Tibial nerve (tissue), 4 donors: ENCODE measurements around the gene SMARCD2.

Source experiments
- EP300 ChIP-seq, 2 donors: sonication (generic); formaldehyde crosslinking; IDR thresholded peaks; one replicate each; pipeline ENCODE4 v1.6.1; 2017; ENCODE audit warnings: antibody characterized with exemption in 2 of 2, mild to moderate bottlenecking in 1 of 2
- TF ChIP-seq, protein P1 (sequence below), 5 experiments: fragments of 200-600 bp in 3 of 5; fragments of 450-650 bp in 2 of 5; sonication (generic) in 3 of 5; IDR thresholded peaks; one replicate each; pipeline ENCODE4 v1.5.1; 2016 to 2019; ENCODE audit warnings: antibody characterized with exemption in 5 of 5, mild to moderate bottlenecking in 3 of 5, moderate library complexity in 2 of 5

DNA sequence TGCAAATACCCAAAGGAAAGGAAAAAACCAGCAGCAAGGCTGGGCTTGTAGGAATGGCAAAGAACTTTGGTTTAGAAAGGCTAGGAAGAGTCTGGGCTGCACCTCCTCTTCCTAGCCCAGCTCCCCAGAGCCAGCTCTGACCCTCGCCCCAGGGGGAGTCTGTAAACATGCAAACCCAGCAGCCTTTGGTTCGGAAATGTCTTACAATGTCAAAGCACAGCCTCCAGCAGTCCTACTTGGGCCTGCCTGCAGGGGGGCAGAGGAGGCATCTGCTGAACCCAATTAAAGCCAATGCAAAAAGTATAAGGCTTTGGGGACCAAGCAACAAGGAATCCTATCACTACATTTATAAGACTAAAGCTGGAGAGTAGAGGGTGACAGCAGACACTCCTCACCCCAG is 10.0 kb downstream of the SMARCD2 start:
- TF ChIP-seq, protein P1, sequence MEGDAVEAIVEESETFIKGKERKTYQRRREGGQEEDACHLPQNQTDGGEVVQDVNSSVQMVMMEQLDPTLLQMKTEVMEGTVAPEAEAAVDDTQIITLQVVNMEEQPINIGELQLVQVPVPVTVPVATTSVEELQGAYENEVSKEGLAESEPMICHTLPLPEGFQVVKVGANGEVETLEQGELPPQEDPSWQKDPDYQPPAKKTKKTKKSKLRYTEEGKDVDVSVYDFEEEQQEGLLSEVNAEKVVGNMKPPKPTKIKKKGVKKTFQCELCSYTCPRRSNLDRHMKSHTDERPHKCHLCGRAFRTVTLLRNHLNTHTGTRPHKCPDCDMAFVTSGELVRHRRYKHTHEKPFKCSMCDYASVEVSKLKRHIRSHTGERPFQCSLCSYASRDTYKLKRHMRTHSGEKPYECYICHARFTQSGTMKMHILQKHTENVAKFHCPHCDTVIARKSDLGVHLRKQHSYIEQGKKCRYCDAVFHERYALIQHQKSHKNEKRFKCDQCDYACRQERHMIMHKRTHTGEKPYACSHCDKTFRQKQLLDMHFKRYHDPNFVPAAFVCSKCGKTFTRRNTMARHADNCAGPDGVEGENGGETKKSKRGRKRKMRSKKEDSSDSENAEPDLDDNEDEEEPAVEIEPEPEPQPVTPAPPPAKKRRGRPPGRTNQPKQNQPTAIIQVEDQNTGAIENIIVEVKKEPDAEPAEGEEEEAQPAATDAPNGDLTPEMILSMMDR (IDR thresholded peaks at IDR 0.05): no peak
- no peak for TF ChIP-seq EP300 (IDR thresholded peaks at IDR 0.05)
